Central memory CD4-positive, alpha-beta T cell (primary cell): Measurements from ENCODE around the gene NPAS3.

ENCODE experiments used
- DNase-seq: peaks from one replicate; pipeline ENCODE4 v3.0.0; 2022

Gene NPAS3

GRCh38 chr14:32940711-32941667, 2.3 kb downstream of the NPAS3 start:
- DNase-seq: no peak

DNA sequence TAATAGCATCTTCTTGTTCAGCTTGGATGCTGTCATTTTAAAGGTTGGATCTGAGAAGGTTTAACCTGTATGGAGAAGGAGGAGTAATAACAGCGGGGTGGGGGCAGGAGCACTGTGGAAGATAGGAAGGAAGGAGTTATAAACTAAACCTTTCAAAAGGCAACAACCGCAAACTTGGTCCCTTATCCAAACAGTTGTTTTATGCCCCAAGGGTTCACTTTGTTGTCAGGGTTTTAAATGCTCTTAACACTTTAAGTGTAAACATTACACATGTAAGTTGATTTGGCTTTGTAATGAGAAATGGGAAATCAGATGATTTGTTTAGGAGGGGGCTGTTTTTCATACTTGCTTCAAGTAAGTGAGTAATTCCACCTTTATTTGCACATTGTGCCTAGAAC, 3.0 kb downstream of the NPAS3 start:
- no peak for DNase-seq

DNA sequence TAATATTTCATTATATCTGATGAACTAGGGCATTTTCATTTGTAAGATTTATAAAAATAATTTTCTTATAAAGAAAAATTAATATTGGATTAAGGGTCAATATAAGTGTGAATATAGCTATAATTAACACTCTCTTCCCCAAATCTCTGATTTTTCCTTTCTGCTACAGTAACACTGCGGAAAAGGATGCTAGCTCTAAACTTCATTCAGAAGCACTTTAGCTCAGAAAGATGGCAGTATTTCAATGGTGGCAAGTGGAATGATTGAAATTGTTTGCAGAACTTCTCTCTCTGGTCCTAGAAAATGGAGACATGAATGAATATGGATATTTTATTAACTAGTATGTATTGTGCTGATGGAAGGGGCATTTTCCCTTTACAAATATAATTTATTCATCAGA, 8.4 kb downstream of the NPAS3 start:
- DNase-seq: no peak

- no peak for DNase-seq
Observed at GRCh38 chr14:32947792-32948191, 9.1 kb downstream of the NPAS3 start.

GRCh38 chr14:32950584-32950983, 11.9 kb downstream of the NPAS3 start:
- DNase-seq: no peak

GRCh38 chr14:32967421-32967820, 28.7 kb downstream of the NPAS3 start:
- DNase-seq: no peak

DNA sequence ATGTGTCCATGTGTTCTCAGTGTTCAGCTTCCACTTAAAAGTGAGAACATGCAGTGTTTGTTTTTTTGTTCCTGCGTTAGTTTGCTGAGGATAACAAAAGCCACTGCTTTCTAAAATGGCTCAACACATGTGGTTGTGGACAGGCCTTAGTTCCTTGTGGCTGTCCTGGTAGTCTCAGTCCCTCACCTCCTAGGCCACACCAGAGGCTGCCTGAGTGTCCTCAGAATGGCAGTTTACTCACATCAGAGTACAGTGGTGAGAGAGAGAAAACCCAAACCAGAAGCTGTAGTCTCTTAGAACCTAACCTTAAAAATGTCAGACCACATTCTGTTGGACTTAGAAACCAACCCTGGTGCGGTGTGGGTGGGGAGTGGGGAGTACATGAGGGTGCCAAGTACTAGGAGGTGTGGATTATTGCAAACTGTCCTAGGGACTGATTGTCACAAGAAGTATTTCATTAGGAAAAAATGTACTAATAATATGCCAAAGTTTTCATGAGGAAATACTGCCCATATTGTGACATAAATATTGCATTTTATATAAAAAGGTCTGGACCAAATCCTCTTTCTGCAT, 30.4 kb downstream of the NPAS3 start:
- no peak for DNase-seq

GRCh38 chr14:32977913-32978312, 39.2 kb downstream of the NPAS3 start:
- no peak for DNase-seq

- no peak for DNase-seq
Observed at GRCh38 chr14:32978691-32979255, 40.1 kb downstream of the NPAS3 start.

- DNase-seq: no peak
Observed at GRCh38 chr14:32980178-32980901, 41.7 kb downstream of the NPAS3 start.

- DNase-seq: no peak
Observed at GRCh38 chr14:32980902-32981501, 42.3 kb downstream of the NPAS3 start.

- DNase-seq: no peak
Observed at GRCh38 chr14:32984241-32984930, 45.7 kb downstream of the NPAS3 start.

GRCh38 chr14:32985866-32986265, 47.2 kb downstream of the NPAS3 start:
- no peak for DNase-seq

DNA sequence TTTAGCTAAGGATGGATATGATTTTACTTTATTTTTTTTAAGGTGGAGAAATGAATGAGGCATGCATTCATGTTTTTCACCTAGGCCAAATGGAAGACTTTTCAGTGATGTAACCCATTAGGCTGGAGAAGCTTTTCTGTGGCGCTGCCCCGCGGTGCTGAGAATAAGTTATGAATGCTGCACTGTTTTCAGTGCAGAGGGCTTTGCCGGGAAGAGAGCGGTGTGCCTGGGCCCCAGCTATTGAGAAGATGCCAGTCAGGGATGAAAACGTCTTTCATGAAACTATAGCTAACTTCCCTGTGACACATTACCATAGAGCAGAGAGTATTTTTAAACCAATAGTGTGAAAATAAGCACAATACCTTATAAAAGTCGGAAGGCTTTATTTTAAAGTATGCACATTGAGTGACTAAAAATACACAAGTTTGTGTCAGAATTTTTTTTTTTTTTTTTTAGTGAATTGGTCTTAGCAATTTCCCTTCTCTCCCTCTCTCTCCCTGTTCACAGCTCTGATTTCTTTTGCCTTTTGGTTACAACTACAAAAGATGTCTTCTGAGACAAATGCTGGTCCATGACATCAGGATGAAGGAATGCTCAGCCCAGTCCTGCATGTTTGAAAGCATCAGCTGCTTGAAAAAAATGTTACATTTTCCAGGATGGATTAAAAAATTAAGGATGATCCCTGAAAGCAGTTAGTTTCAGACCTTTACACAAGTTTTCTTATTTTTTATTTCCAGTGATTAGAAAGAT, 48.3 kb downstream of the NPAS3 start:
- no peak for DNase-seq

GRCh38 chr14:32991691-32992090, 53.0 kb downstream of the NPAS3 start:
- no peak for DNase-seq

DNA sequence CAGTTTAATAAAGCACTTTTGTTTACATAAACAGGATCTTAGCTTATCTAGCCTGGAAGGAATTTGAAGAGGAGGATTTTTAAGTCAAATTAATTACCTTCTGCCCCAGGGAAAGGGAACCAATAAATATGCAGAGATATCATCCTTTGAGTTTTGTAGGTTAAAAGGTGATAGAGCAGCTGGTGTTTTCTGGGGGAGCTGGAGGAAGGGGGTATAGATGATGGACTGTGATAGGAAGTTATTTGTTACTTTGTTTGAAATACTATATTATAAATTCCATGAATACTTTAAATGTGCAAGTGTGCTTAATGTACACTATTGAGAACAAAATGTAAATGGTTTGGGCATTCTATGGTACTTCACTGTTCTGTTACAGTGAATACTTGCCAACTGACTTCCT, 55.2 kb downstream of the NPAS3 start:
- DNase-seq: no peak

DNA sequence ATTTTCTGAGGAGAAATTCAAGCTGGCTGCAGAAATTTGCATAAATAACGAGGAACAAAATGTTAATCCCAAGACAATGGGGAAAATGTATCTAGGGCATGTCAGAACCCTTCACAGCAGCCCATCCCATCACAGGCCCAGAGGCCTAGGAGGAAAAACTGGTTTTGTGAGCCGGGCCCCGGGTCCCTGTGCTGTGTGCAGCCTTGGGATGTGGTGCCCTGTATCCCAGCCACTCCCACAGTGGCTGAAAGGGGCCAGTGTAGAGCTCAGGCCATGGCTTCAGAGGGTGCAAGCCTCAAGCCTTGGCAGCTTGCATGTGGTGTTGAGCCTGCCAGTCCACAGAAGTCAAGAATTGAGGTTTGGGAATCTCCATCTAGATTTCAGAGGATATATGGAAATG, 57.7 kb downstream of the NPAS3 start:
- DNase-seq: no peak

- no peak for DNase-seq
Observed at GRCh38 chr14:32998433-32998832, 59.8 kb downstream of the NPAS3 start.

DNA sequence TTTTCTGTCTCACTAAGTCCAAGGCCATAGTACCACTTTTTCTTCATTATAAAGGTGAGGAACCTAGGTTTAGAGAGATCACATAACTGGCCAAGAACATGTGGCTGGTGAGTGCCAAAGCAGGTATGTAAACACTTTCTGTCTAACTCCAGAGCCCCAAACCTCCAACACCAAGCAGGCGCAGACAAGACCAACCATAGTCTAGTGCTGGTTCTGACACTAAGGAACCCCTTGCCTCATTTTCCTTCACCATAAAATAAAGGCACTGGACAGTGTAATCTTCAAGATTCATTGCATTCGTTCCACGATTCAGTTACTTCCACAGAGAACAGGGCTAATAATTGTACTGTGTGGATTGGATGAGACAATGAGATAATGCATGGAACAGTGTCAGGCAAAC, 71.0 kb downstream of the NPAS3 start:
- no peak for DNase-seq

- DNase-seq: no peak
Observed at GRCh38 chr14:33010495-33010894, 71.8 kb downstream of the NPAS3 start.

DNA sequence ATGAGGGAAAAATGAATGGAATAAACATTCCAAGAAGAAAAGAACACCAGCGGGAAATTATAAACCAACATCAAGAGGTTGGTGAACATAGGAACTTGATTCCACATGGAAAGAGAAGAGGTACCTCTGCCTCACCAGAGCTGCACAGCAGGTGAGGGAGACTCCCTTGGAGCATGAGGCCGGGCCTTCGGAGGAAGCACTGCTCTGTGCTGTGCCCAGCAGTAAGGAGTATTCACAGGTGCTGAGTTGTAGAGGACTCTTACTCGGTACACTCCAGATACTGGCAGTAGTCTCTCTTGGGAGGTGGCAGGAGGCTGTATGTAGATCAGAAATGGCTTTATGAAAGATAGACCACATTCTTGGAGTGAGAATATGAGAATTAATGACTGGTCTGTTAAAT, 76.0 kb downstream of the NPAS3 start:
- no peak for DNase-seq

DNA sequence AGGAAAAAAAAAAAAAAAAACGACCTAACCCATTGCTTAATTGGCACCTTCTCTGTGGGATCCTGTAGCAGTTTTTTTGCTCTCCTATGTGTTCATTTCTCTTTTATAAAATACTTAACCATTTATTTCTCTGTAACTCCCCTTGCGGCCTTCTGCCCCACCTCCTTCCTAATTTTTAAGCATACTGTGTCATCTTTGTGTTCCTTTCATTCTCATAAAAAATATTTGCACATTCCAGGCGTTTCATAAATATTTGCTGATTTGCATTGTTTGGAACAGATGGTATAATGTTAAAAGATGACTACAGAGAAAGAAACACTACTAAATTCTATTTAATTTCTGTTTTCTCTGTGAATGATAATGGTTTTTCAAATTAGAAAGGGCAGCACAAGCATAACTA, 77.9 kb downstream of the NPAS3 start:
- DNase-seq: no peak
